DND-41 (cell line): Measurements from ENCODE around the gene CTLA4.

Experiments
- ATAC-seq: fragments of 200-7000 bp; cut with Tn5 transposase; 3 replicates; pipeline ENCODE4 v1.9.1; 2021; ENCODE audit warnings: low read depth; ENCODE audit not compliant: insufficient read depth
- DNase-seq: peaks from one replicate; pipeline ENCODE4 v3.0.0-alpha.2; 2020
- H2AFZ ChIP-seq: 2 replicates; pipeline ENCODE4 v1.6.0; 2012; ENCODE audit warnings: low read depth, low read length
- H3K27ac ChIP-seq: 2 replicates; pipeline ENCODE4 v1.5.1; 2012; ENCODE audit warnings: low read length, inconsistent platforms
- H3K27me3 ChIP-seq: fragments of 200-600 bp; sonication (generic); 2 replicates; pipeline ENCODE4 v1.6.0; 2012; ENCODE audit warnings: low read length, mild to moderate bottlenecking, inconsistent platforms; ENCODE audit not compliant: insufficient read depth, poor library complexity
- H3K36me3 ChIP-seq: 2 replicates; pipeline ENCODE4 v1.5.1; 2012; ENCODE audit warnings: low read length, inconsistent platforms; ENCODE audit not compliant: insufficient read depth
- H3K4me1 ChIP-seq: 2 replicates; pipeline ENCODE4 v1.5.1; 2012; ENCODE audit warnings: mild to moderate bottlenecking, low read length; ENCODE audit not compliant: insufficient read depth
- H3K4me2 ChIP-seq: 2 replicates; pipeline ENCODE4 v1.6.0; 2012; ENCODE audit warnings: mild to moderate bottlenecking, moderate library complexity, low read length, inconsistent platforms; ENCODE audit not compliant: insufficient read depth
- H3K4me3 ChIP-seq, 2 experiments: fragments of 200-600 bp in 1 of 2; shearing (Covaris generic) in 1 of 2; 2 replicates each; pipeline ENCODE4 v1.5.1; 2012 to 2016; ENCODE audit warnings: inconsistent platforms in 2 of 2, low read length in 2 of 2, mild to moderate bottlenecking in 2 of 2, low read depth in 1 of 2, moderate library complexity in 1 of 2
- H3K79me2 ChIP-seq: 2 replicates; pipeline ENCODE4 v1.6.0; 2012; ENCODE audit warnings: low read length, inconsistent platforms; ENCODE audit not compliant: insufficient read depth
- H3K9ac ChIP-seq: 2 replicates; pipeline ENCODE4 v1.6.0; 2012; ENCODE audit warnings: low read depth, mild to moderate bottlenecking, inconsistent platforms, low read length, moderate library complexity
- H3K9me3 ChIP-seq: 2 replicates; pipeline ENCODE4 v1.5.1; 2012; ENCODE audit warnings: low read length, moderate library complexity, mild to moderate bottlenecking, inconsistent platforms; ENCODE audit not compliant: insufficient read depth, severe bottlenecking
- H4K20me1 ChIP-seq: 2 replicates; pipeline ENCODE4 v1.6.0; 2012; ENCODE audit warnings: low read length; ENCODE audit not compliant: insufficient read depth
- CTCF ChIP-seq: IDR thresholded peaks from 2 replicates; pipeline ENCODE4 v1.5.1; 2012; ENCODE audit warnings: borderline replicate concordance, low read length, moderate library complexity, mild to moderate bottlenecking; ENCODE audit not compliant: poor library complexity, severe bottlenecking; ENCODE audit errors: extremely low read depth
- EZH2 ChIP-seq: IDR thresholded peaks from 3 replicates; pipeline ENCODE4 v1.6.1; 2012; ENCODE audit warnings: borderline replicate concordance, low read depth, mild to moderate bottlenecking, moderate library complexity, low read length, inconsistent platforms; ENCODE audit not compliant: severe bottlenecking

Gene CTLA4

GRCh38 chr2:203841654-203842053 is 25.9 kb upstream of the CTLA4 start:
- Histone ChIP-seq H4K20me1 (no peaks in the 10 kb centered on the region), H3K9ac (no peak overlapping the region), H3K4me1 (peaks cover 8% of the 10 kb centered on the region), H3K4me3 (no peak overlapping the region), H3K27me3 (no peaks in the 10 kb centered on the region), H3K9me3 (no peaks in the 10 kb centered on the region), H3K27ac (no peak overlapping the region), H3K36me3 (no peaks in the 10 kb centered on the region), H3K4me2 (no peak overlapping the region), H3K79me2 (no peaks in the 10 kb centered on the region), H2AFZ (no peak overlapping the region)
- ATAC-seq: no peak
- DNase-seq: no peak
- TF ChIP-seq EZH2: no peak
- TF ChIP-seq CTCF: no peak

GRCh38 chr2:203842373-203842772 is 25.2 kb upstream of the CTLA4 start:
- Histone ChIP-seq H2AFZ (no peak overlapping the region), H3K27me3 (no peaks in the 10 kb centered on the region), H3K9me3 (no peaks in the 10 kb centered on the region), H3K79me2 (no peaks in the 10 kb centered on the region), H3K9ac (no peak overlapping the region), H3K27ac (no peak overlapping the region), H4K20me1 (no peaks in the 10 kb centered on the region), H3K4me1 (peaks cover 8% of the 10 kb centered on the region), H3K4me3 (no peak overlapping the region), H3K36me3 (no peaks in the 10 kb centered on the region), H3K4me2 (no peak overlapping the region)
- no peak for ATAC-seq
- no peak for DNase-seq
- TF ChIP-seq EZH2 (no peak), CTCF (no peak)

GRCh38 chr2:203846490-203847105 is 21.0 kb upstream of the CTLA4 start:
- no peaks in the 10 kb centered on the region for H3K79me2 ChIP-seq
- no peaks in the 10 kb centered on the region for H4K20me1 ChIP-seq
- H3K9ac ChIP-seq: no peak overlapping the region
- no peak for ATAC-seq
- H3K4me1 ChIP-seq: no peaks in the 10 kb centered on the region
- no peak overlapping the region for H3K27ac ChIP-seq
- H3K9me3 ChIP-seq: no peaks in the 10 kb centered on the region
- H2AFZ ChIP-seq: no peak overlapping the region
- TF ChIP-seq CTCF (no peak), EZH2 (no peak)
- no peak for DNase-seq
- H3K27me3 ChIP-seq: no peaks in the 10 kb centered on the region
- H3K4me2 ChIP-seq: no peak overlapping the region
- no peak overlapping the region for H3K4me3 ChIP-seq
- no peaks in the 10 kb centered on the region for H3K36me3 ChIP-seq
